Limb (tissue), 2 donors: ENCODE results near the gene TMEM138.
"Not testable (repeated sequence)": the region's sequence is repeated elsewhere in the genome, so short reads cannot be mapped to it uniquely, and the experiment has no call there.

Experiments used
- DNase-seq, 2 donors: peaks; one replicate each; pipeline ENCODE4 v3.0.0-alpha.2; 2016; ENCODE audit errors: extremely low spot score in 2 of 2

The TMEM138 gene

GRCh38 chr11:61364012-61364675, 2.0 kb downstream of the TMEM138 start:
- no peak for DNase-seq

GRCh38 chr11:61367406-61367805, 5.2 kb downstream of the TMEM138 start:
- DNase-seq, result no peak

DNA sequence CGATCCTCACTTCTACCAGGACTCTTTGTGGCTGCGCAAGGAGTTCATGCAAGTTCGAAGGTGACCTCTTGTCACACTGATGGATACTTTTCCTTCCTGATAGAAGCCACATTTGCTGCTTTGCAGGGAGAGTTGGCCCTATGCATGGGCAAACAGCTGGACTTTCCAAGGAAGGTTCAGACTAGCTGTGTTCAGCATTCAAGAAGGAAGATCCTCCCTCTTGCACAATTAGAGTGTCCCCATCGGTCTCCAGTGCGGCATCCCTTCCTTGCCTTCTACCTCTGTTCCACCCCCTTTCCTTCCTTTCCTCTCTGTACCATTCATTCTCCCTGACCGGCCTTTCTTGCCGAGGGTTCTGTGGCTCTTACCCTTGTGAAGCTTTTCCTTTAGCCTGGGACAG, 6.5 kb downstream of the TMEM138 start:
- no peak for DNase-seq

GRCh38 chr11:61369372-61370348, 7.5 kb downstream of the TMEM138 start:
- DNase-seq, result no peak

GRCh38 chr11:61370349-61371005, 8.3 kb downstream of the TMEM138 start:
- DNase-seq, result no peak

DNA sequence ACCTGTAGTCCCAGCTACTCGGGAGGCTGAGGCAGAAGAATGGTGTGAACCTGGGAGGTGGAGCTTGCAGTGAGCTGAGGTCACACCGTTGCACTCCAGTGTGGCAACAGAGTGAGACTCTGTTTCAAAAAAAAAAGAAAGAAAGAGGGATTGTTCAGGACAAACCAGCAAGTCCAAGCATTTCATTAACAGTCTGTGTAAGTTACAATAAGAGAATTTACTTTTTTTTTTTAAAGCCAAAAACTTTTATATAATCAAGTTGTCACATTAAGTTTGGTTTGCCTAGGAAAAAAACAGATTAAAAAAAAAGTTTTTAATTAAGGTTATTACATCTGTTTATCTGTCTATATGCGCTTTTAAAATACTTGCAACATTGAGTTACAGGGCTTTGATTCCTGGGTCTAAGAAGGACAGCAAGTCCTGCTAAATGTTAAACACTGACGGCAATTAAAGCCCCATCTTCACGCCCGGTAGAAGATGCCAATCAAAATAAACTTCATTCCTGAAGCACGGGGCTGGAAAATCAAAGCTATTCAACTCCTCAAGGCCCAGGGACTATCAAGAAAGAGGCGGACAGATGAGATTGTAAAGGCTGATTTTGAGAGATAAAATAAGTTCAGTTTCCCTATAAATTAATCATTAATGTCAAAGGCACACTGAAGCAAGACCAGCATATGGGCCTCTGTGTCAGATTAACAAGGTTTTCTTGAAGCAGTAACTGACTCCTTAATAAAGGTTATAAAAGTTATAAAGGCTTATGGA, 10.7 kb downstream of the TMEM138 start:
- DNase-seq, result no peak

DNA sequence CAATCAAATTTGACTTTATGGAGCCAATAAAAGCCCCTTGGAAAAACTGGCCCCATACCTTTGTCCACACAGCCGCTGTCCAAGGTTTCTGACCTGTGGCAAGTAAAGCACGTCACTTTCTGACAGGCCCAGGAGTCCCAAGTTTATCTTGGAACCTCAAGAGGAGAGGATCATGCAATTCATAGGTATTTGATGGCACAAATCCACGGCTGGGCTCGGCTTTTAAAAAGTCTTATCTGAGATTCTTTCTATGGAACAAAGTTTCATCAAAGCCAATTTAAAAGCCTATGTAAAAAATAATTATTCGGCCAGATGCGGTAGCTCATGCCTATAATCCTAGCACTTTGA, 13.6 kb downstream of the TMEM138 start:
- DNase-seq, result no peak

DNA sequence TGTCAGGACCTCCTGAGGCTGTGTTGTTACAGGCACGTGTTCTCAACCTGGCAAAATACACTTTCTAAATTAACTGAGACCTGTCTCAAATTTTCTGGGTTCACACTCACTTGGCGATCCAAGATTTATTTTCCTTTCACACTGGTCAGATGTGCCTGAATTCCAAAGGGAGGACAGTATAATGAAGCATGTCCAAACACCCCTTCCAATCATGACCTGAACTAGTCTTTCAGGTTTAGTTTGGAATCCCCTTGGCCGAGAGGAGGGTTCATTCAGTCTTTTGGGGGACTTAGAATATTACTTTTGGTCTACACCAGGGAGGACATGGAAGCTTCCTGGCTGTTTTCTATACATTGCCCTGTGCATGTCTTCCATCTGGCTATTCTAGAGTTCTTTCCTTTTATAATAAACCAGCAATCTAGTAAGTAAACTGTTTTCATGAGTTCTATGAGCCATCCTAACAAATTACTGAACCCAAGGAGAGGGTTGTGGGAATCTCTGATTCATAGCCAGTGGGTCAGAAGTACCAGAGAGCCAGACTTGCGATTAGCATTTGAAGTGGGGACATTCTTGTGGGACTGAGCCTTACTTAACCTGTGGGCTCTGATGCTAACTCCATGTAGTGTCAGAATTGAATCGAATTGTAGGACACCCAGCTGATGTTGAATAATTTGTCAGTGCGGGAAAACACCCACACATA, 15.4 kb downstream of the TMEM138 start:
- DNase-seq, result no peak

- no peak for DNase-seq
Measured at GRCh38 chr11:61378713-61379313, 16.6 kb downstream of the TMEM138 start.

GRCh38 chr11:61380884-61381283, 18.7 kb downstream of the TMEM138 start:
- DNase-seq, result no peak

GRCh38 chr11:61383859-61384258, 21.7 kb downstream of the TMEM138 start:
- not testable (repeated sequence) for DNase-seq

- no peak for DNase-seq
Measured at GRCh38 chr11:61384271-61385242, 22.4 kb downstream of the TMEM138 start.

DNA sequence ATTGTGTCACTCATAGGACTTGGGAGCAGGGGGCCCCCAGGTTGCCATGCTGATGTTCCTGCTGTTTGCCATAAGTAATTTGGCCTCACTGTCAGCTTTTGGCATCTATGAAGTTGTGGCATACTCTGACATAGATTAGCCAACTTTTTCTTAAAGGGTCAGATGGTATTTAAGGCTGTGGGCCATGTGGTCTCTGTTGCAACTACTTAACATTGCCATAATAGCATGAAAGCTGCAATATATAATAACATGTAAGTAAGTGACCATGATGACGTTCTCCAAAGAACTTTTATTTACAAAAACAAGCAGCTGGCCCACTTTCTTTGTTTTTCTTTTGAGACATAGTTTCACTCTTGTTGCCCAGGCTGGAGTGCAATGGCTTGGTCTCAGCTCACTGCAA, 28.0 kb downstream of the TMEM138 start:
- DNase-seq, result no peak

GRCh38 chr11:61392981-61393595, 30.9 kb downstream of the TMEM138 start:
- no peak for DNase-seq

GRCh38 chr11:61401173-61401572, 39.0 kb downstream of the TMEM138 start:
- no peak for DNase-seq

GRCh38 chr11:61401573-61401972, 39.4 kb downstream of the TMEM138 start:
- no peak for DNase-seq

DNA sequence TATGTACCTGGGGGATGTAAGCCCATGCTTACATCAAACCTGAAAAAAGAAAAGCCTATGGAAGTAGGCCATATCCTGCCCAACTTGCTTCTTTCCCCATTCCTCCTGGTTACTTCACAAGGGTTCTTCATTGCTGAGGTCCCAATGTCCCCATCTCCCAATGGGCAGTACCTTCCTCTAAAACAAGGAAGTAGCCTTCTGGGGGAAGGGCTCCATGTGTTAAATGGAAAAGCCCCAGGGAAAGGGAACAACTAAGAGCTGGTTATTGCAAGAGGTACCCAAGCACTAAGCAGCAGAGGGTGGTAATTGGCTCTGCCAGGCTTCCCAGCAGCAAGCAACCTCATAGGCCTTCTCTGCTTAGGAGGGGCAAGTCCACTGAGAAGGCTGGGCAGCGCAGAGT, 41.5 kb downstream of the TMEM138 start:
- no peak for DNase-seq

DNA sequence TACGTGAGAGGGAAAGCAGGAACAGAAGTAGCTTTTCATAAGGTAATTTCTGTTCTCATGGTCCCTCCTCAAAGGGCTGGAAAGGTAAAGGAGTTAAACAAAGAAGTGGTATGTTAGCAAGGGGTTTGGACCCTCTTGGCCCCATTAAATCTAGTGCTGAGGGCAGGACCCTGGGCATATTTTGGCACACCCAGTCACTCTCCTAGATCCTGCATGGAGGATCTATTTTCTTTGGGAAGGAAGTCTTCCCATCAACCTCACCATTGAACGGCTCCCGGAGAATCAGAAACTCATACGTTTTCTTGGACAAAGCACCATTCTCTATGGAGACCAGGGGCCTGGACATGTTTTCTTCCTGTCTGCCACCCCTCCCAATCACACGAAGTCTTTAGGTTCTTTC, 41.9 kb downstream of the TMEM138 start:
- no peak for DNase-seq

DNA sequence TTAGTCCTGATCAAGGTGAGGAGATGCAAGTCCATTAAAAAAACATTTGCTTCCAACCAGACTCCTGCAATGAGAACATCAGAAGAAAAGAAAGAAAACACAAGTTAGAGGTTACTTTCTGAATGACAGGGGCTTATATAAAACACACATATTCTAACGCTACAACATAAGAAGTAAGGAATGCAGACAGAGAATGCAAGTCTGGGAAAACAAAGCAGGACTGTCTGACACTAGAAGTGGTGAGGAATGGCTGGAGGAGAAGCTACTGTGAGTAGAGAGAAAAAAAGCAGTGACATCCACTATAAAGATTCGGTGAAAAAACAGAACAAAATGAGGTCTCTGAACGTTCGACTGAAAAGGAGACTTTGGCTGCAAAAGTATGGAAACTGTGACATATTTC, 42.5 kb downstream of the TMEM138 start:
- no peak for DNase-seq
